HFF-Myc (cell line): ENCODE results near the gene HSD17B14.

ENCODE experiments used
- DNase-seq: peaks from one replicate; pipeline ENCODE4 v3.0.0-alpha.2; 2011; ENCODE audit warnings: low read depth; ENCODE audit errors: extremely low read depth
- H3K4me3 ChIP-seq: replicated peaks from 2 replicates; pipeline ENCODE4 v1.5.1; 2011; ENCODE audit warnings: low read depth, mild to moderate bottlenecking, control low read depth, low read length
- CTCF ChIP-seq: IDR thresholded peaks from 2 replicates; pipeline ENCODE4 v1.5.1; 2012; ENCODE audit warnings: mild to moderate bottlenecking, low read depth, low read length, control low read depth; ENCODE audit errors: missing control alignments

The HSD17B14 gene

GRCh38 chr19:48826606-48827020 is 9.7 kb downstream of the HSD17B14 start:
- no peak for DNase-seq
- no peak for TF ChIP-seq CTCF
- no peak overlapping the region for H3K4me3 ChIP-seq

GRCh38 chr19:48822514-48822913 is 13.8 kb downstream of the HSD17B14 start:
- H3K4me3 ChIP-seq: no peak overlapping the region
- TF ChIP-seq CTCF: no peak
- DNase-seq: no peak

- no peak for DNase-seq
- no peak overlapping the region for H3K4me3 ChIP-seq
- no peak for TF ChIP-seq CTCF
Observed at GRCh38 chr19:48821633-48822032, 14.7 kb downstream of the HSD17B14 start.

GRCh38 chr19:48819366-48819816 is 16.9 kb downstream of the HSD17B14 start:
- DNase-seq: peak; percentile 90
- TF ChIP-seq CTCF: no peak
- no peak overlapping the region for H3K4me3 ChIP-seq

- no peak overlapping the region for H3K4me3 ChIP-seq
- no peak for TF ChIP-seq CTCF
- no peak for DNase-seq
Observed at GRCh38 chr19:48818234-48818820, 18.0 kb downstream of the HSD17B14 start.

DNA sequence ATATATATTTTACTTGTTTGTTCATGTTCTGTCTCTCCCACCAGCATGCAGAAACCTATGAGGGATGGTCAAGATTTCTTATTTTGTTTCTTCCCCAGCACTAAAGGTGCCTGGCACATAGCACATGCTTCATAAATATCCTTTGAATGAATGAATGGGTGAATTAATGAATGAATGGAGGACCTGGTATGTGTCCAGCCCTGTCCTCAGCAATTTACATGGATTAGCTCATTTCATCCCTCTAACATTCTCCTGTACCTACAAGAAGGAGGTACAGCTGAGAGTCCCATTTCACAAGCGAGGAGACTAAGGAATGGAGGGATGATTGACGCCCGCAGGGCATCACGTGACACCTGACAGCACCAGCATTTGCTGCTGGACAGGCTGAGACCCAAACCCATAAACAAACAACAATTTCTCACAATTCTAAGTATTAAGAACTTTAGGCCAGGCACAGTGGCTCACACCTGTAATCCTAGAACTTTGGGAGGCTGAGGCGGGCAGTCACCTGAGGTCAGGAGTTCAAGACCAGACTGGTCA is 18.6 kb downstream of the HSD17B14 start:
- no peak for TF ChIP-seq CTCF
- no peak overlapping the region for H3K4me3 ChIP-seq
- no peak for DNase-seq
